ENCODE data around the gene MORF4L2.

- TF ChIP-seq CTCF (IDR thresholded peaks at IDR 0.05) (no peak), POLR2AphosphoS5 (IDR thresholded peaks at IDR 0.05) (no peak), POLR2A (IDR thresholded peaks at IDR 0.05; ENCODE audit: low read depth) (no peak), EP300 (IDR thresholded peaks at IDR 0.05) (no peak)
Measured at GRCh38 chrX:103681443-103681842, 5.1 kb downstream of the MORF4L2 start.
